Myocyte (in vitro differentiated cells): ENCODE results near the gene CCDC57. TPM values are rescaled to one million over a fixed set of nuclear protein-coding genes. Genes with fewer than 3 reads are reported as not detected.

ENCODE experiments used
- DNase-seq: peaks from one replicate; pipeline ENCODE4 v3.0.0-alpha.2; 2012; ENCODE audit warnings: low read depth
- total RNA-seq: library from RNA; depleted of rRNA; stranded (reverse); fragments of >200 nt; gene quantifications from 2 replicates; pipeline ENCODE4 v1.2.3, GENCODE V29; 2014

CCDC57 gene
- total RNA-seq, 1 donor from 2014 or later, result 11.3 TPM

DNA sequence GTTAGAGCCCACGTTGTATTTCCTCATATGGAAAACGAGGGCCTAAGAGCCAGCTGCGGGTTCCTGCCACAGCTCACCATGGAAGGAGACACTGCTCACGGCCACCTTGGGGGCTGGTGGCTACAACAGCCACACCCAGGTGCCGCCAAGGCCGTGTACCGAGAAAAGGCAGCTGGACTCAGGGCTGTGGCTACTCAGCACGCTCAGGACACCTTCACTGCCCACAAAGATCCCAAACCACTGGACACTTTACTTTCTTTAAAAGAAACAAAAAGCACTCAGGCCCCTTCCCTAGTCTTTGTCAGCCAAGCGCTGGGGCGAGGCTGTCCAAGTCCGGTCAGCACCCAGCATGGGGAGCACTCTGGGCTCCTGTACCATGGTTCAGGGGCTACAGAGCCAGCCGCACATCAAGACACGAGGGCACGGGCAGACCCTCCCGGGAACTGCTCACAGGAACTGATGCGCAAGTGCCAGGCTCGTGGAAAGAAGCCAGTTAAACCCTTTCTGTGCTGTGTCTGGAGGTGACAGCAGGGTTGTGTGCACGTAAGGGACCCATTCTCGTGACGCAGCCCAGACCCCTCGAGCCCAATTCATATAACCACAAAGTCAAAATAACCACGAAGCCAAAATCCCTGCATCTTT, 34.7 kb upstream of the CCDC57 start:
- peak; percentile 69 for DNase-seq

DNA sequence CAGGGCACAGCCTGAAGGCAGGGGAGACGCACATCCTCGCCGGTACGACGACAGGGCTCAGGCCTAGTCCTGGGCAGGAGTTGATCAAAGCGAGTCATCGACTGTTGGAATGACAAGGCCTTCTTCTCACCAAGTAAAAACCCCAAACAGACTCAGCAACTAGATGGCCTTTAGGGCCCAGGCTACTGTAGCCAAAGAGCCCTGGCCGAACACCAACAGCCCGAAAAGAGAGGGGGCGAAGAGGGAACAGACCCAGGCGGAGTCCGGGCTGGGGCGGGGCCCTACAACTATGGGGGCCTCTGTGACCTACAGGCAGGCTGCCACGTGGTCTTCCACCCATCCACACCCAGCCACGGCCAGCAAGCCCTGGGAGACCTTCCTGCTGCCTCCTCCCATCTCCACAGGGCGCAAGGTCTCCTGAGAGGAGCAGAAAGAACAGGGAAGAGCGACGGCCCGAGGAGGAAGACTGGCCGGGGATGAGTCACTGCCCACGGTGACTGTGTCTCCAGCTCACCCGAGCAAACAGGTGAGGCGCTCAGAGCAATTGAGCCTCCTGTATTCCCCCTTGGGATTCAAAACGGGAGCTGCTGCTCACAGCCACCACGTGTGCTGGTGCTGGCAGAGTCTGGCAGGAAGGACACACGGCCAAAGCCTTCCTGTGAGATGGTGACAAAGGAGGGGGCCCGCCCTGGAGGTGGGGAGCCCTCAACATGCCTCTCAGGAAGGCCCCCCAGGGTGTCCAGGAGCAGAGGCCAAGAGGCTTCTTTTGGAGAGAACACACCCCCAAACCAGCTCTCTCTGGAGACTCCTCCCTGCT, 33.9 kb upstream of the CCDC57 start:
- peak; percentile 77 for DNase-seq

DNA sequence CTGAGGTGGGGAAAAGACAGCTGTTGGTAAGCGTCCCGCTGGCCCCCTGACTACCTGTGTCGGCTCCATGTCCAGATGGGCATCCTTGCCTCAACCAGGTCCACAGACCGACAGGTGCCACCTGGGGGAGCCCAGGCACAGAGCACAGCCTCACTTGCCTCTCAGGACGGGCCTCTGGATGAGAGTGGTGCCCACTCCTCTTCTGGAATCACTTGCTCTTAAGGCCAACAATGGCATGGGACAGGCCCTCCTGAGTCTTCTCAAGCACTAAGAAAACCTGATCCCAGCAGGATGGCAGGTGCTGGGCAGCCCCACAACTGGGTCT, 33.4 kb upstream of the CCDC57 start:
- no peak for DNase-seq

DNA sequence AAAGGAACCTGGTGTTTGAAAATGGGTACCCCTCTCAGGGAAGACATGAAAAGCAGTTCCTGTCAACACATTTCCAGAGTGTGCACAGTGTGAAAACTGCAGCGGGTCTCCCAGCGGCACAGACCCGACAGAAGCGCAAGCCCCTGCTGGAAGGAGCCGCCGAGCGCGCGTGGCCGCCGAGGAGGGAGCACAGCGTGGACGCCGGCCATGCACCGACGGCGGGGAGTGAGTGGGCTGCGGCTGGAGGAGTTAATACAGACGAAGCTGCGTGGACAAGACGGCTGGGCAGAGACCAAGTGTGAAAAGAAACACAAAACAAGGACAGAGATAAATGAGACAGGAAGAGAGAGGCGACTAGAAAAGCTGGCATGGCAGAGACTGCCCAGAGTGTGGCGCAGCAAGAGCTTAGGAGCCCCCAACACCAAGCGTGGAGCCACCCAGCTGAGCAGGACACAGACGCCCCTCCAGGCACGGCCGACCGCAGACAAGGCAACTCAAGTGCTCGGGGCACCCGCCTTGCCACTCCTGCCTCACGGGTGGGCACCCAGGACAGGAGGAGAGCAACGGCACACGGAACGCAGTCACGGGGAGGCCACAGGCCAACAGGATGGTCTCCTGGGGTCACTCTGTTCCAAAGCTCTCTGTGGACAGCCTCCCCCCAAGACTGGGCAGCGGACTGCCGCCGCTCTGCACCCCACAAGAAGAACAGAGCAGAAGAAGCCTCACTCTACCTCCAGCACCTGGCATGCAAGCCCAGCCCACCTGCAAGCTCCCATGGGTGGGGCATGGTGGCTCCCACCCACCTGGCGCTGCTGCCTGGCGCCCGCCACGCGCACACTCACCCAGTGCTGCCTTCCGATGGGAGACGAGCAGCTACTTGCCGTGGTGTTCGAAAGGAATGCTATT, 32.7 kb upstream of the CCDC57 start:
- no peak for DNase-seq

DNA sequence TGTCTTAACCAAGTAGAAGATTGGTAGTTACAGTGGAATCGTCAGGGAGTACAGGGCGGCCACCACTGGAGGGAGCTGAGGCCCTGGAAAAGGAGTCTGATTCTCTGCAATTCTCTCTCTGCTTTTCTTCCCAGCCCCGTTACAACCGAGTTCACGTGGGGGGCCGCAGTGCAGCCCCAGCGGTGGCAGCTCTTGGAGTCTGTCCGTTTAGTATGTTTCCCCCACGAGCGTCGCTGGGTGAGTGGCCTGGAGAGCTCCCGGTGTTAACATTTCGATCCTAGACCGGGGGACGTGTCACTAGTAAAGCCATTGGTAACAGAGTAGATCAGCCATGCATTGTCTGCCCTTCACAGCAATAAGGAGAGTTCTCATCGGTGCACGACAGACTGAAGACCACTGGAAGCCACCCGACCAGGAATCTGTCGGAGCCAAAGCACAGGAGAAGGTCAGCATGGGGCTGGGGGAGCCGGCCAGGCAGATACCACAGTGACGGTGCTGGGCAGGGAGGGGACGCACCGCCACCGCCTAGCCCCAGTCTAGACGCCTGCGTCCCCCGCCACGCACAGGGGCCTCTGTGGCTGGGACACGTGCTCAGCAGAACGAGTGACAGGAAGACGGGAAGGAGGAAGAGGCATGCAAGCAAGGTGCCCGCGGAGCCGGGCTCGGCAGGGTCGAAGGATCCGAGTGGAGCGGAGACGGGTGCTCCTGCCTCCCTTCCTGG, 31.9 kb upstream of the CCDC57 start:
- no peak for DNase-seq

DNA sequence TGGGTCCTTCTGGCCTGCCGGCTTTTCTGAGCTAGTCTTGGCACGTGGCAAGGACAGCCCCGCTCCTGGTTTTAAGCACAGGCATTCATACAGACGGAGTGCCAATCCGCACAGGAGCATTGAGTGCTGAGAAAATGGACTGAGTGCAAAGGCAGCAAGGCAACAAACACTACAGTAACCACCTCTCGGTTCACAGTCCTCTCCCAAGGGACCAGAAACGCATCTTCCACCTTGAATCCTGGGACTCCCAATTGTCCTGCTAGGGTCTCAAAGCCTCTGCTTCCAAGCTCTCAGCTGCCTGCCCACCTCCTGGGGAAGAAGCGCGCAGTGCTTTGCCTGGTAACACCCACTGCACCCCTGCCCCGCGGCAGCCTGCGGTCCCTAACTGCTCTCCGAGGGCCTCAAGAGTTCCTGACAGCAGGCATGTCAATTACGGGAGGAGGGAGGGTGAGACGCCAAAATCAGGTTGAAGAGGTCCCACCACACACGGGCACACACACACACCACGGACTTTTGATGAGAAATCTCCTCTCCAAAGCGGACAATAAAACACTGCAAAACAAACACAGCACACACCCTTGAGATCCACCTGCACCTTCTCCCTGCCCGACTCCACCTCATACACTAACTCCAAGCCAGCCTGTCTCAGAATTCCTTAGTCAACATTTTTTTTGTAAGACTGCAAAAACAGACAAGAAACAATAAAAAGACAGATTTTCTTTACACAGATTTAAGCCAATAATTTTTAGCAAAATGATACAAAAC, 31.2 kb upstream of the CCDC57 start:
- no peak for DNase-seq

DNA sequence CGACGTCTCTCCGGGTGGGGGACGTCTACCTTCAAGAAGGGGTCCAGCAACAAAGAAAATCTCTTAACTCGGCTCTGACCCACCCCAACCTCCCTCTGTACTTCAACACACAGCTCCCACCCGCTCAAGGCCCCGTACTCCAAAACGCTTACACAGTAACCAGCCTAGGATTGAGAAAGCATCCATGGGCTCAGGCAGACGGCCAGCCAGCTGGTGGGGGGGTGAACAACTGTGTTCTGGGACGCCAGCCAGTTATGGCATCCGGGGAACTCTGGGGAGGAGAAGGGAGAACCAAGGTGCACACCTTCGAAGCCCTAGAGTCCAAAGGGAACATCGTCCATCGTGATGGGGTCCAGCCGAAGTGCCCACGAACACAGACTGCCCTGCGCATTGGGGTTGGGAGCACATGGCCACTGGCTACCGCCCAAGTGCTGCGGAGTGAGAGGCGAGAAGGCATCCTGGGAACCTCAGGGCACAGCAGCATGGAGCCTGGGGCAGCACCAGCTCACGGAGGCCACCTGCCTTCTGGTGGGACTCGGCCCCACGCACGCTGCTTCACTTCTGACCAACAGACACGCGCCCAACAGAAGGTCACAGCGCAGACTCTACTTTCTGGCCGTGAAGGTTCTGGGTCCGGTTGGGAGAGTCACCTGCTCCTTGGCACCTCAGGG, 30.5 kb upstream of the CCDC57 start:
- DNase-seq, result peak; percentile 92

DNA sequence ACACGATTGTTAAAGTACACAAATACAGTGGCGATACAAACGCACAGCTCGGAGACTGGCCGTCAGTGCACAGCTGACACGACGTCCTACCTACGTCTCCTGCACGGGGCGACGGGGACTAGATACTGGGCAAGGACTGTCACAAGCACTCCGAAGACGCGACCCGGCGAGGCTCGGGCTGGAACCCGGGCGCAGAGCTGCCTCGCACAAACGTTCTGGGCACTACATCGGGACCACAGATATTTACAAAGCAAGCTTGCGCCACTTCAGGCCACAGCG, 30.0 kb upstream of the CCDC57 start:
- DNase-seq, result no peak

DNA sequence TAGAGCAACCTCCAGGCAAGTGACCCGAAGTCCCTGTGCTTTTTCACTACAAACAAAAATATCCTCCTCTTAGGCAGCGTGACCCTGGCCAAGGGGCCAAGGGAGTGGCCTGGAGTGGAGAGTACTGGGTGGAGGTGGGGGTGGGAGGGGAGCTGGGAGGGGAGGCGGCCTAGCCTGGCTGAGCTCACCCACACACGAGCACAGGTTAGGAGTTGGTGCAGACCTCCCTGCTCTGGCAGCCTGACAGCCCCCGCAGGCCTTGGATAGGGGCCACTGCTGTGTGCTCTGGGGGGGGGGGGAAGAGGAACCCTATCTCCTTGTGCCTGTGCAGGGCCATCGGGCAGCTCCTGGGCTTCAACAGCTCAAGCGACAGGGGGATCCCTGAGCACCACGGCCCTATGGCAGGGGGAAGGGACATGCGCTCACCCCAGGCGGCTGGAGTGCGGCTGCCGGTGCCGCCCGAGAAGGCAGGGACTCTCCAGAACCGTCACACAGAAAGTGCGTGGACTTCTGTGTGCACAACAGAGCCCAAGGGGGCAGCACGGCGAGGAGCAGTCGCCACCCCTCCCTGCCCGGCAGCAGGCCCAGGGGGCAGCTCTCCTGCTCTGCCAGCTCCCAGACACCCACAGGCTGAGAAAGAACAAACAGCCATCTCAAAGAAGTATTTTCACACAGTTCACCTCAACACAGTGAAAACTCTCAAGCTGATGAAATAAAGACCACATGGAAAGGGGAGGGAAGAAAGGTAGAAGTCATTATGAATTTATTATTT, 29.5 kb upstream of the CCDC57 start:
- DNase-seq, result no peak

DNA sequence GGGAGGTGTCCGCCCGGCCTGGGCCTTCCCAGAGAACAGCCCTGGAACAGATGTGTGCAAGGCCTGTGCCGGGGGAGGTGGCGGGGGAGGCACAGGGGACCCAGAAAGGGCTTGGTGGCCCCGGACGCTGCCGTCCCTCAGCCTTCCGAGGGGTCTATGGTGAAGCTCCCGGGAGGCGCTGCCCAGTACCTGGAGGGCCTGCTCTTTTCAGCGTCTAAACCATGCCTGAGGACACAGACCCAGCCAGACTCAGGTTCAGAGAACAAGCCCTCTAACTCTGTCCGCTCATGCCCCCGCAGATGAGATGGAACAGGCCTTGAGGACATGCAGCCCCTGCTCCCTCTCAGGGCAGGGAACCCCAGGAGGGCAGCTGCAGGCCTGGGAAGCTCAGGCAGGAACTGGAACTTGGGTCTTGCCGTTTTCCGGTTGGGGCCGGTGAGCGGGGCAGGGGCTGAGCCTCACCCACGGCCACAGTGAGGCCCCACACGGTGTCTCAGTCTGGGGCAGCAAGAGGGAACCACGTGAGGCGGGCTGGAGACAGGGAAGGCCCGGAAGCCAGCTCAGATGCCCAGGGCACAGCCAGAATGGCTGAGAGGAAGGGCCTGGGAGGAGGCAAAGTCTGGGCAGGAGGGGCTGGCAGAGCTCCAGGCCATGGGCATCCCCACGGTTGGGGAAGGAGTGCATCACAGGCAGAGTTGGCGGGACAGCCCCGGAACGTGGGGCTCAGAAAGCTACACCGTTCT, 28.7 kb upstream of the CCDC57 start:
- DNase-seq, result peak; percentile 83

DNA sequence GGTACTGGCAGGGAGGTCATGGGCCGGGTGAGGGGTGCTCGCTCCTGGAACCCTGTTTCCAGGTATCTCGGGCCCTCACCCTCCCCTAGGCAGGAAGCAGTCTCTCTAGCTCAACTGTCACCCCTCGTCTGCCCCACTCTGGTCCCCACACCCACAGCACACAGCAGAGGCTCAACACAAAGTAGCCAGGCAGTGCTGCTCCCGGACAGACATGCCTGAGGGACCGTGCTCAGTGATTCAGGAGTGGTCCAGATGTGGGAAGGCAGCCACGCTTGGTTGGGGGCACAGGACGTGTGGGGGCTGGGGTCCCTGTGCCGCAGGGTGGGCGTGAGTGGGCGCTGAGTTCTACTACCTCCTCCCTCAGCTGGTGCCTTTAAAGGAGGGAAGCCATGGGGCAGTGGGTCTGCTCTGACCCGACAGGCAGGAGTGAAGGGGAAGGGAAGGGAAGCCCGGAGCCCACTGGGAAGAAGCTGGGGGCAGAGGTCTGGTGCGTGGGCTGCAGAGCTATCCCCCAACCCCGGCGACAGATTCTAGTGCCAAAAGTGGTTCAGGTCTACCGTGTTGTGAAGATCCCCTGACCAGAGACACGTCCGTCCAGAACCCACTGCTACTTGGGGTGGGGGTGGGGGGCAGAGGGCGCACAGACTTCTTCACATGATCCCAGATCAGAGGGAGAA, 28.0 kb upstream of the CCDC57 start:
- DNase-seq, result no peak

DNA sequence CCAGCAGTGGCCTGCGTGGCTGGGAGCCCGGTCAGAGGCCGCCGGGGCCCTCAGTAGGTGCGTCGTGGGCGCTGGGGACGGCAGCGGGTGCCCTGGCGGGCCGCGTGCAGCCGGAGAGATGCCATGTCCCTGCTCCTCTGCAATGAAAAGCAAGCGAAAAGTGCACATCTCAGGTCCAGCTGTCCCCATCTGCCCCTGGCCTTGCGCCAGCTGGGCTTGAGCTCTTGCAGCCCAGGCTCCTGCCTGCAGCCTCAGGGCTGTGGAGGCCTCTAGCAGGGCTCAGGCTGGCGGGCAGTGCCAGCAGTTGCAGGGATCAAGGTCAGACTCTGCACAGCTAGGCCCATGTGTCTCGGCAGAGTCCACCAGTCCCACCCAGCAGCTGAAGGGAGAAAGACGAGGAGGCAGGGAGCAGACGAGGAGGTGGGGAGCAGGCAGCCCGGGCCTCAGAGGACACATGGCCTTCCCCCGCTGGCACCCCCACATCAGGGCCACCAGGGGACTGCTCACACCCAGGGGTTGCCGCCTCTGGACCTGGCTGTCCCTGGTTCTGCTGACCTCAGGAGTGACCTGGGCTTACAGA, 27.4 kb upstream of the CCDC57 start:
- peak; percentile 71 for DNase-seq

DNA sequence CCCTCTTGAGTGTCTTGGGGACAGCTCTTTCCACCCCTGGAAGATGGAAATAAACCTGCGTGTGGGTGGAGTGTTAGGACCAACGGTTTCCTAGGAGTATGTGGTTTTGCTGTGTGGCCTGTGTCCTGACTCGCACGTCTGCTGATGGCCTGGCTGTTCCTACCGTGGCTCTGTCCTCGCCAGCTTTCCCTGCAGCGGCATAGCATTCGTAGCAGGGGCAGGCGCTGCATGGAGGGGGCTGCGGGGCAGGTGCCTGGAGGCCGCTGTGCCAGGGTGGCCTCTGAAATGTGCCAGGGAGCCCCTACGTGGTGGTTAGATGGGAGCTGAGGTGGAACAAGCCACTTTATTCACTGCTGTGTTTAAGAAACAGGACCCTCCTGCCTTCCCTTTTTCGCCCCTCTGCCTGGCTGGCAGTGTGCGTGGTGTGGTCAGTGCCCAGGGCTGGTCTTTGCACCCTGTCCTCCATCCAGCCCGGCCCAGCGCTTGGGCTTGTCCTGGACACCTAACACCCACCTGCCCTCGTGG, 26.8 kb upstream of the CCDC57 start:
- DNase-seq, result peak; percentile 48

DNA sequence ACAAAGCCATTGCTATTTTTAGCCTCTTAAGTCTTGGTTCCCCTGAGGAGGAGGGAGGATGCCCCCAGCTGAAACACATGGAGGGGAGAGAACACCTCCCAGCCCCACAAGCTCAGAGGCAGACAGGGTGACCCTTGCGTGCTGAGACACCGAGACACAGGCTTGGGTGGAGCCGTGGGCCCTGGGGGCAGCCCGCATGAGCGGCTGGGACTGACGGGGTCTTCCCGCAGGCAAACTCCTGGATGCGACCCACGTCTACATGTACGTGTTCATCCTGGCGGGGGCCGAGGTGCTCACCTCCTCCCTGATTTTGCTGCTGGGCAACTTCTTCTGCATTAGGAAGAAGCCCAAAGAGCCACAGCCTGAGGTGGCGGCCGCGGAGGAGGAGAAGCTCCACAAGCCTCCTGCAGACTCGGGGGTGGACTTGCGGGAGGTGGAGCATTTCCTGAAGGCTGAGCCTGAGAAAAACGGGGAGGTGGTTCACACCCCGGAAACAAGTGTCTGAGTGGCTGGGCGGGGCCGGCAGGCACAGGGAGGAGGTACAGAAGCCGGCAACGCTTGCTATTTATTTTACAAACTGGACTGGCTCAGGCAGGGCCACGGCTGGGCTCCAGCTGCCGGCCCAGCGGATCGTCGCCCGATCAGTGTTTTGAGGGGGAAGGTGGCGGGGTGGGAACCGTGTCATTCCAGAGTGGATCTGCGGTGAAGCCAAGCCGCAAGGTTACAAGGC, 26.0 kb upstream of the CCDC57 start:
- DNase-seq, result peak; percentile 60

DNA sequence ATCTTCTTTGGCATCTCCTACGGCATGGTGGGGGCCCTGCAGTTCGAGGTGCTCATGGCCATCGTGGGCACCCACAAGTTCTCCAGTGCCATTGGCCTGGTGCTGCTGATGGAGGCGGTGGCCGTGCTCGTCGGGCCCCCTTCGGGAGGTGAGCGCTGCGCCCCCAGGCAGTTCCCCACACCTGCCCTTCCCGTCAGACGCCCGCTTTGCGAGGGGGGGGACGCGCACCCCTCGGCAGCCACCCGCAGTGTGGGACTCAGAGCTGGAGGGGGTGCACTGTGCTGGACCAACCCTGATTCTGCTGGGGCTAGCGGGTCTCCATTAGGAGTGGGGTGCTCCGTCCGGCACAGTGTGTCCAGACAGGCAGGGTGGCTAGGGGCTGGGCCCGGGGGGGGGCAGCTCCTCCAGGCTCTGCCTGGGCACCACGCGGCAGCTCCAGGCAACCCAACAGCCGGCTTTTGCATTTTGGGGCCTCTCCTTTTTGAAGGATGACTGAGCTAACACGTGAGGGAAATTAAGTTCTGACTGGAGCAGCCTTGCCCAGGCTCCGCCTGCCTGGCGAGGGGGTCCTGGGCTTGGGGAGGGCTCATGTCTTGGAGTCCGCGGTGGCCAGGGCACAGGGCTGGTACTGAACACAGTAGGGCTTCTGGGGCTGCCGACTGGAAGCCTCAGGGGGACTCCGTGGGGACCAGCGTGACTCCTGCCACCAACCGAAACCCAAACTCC, 25.3 kb upstream of the CCDC57 start:
- DNase-seq, result peak; percentile 15

DNA sequence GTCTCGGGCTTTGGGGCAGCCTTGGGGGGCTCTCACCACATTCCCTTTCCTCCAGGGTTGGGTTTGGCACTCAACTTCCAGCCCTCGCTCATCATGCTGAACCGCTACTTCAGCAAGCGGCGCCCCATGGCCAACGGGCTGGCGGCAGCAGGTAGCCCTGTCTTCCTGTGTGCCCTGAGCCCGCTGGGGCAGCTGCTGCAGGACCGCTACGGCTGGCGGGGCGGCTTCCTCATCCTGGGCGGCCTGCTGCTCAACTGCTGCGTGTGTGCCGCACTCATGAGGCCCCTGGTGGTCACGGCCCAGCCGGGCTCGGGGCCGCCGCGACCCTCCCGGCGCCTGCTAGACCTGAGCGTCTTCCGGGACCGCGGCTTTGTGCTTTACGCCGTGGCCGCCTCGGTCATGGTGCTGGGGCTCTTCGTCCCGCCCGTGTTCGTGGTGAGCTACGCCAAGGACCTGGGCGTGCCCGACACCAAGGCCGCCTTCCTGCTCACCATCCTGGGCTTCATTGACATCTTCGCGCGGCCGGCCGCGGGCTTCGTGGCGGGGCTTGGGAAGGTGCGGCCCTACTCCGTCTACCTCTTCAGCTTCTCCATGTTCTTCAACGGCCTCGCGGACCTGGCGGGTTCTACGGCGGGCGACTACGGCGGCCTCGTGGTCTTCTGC, 24.6 kb upstream of the CCDC57 start:
- DNase-seq, result no peak
